Fibroblast of gingiva (primary cell): ENCODE results near the gene CNR1.
A peak's percentile ranks its signal among the peaks of the same experiment; 100 is the strongest.
"Not testable (repeated sequence)": the region's sequence is repeated elsewhere in the genome, so short reads cannot be mapped to it uniquely, and the experiment has no call there.

Experiments used
- DNase-seq: peaks from one replicate; pipeline ENCODE4 v3.0.0-alpha.2; 2011; ENCODE audit warnings: low read depth

CNR1 gene

GRCh38 chr6:88165844-88166492 is at the start of gene CNR1:
Gene CNR1 (minus strand): TSS chr6:88166347. CDS start chr6:88145274, 21,073 bp downstream.
- peak; percentile 59 for DNase-seq

- DNase-seq: no peak
These were observed 45.3 kb upstream of the CNR1 start for GRCh38 chr6:88211446-88211845.

- no peak for DNase-seq
These were observed 43.2 kb upstream of the CNR1 start for GRCh38 chr6:88209301-88209700.

GRCh38 chr6:88208726-88209125 is 42.6 kb upstream of the CNR1 start:
- no peak for DNase-seq

- DNase-seq: not testable (repeated sequence)
These were observed 35.6 kb upstream of the CNR1 start for GRCh38 chr6:88201734-88202133.

GRCh38 chr6:88184921-88185320 is 18.8 kb upstream of the CNR1 start:
- DNase-seq: no peak

GRCh38 chr6:88183471-88183870 is 17.3 kb upstream of the CNR1 start:
- DNase-seq: no peak

- DNase-seq: no peak
These were observed 13.5 kb upstream of the CNR1 start for GRCh38 chr6:88179692-88180091.

GRCh38 chr6:88177961-88178464 is 11.9 kb upstream of the CNR1 start:
- peak; percentile 54 for DNase-seq

GRCh38 chr6:88174906-88175305 is 8.8 kb upstream of the CNR1 start:
- DNase-seq: no peak

GRCh38 chr6:88171312-88171711 is 5.2 kb upstream of the CNR1 start:
- DNase-seq: no peak

- no peak for DNase-seq
These were observed 2.2 kb upstream of the CNR1 start for GRCh38 chr6:88168362-88168761.

- DNase-seq: no peak
These were observed 1.3 kb upstream of the CNR1 start for GRCh38 chr6:88167352-88167937.

- no peak for DNase-seq
These were observed 575 bp upstream of the CNR1 start for GRCh38 chr6:88166493-88167351.

- no peak for DNase-seq
These were observed 882 bp downstream of the CNR1 start for GRCh38 chr6:88165087-88165843.

GRCh38 chr6:88164061-88164460 is 2.1 kb downstream of the CNR1 start:
- no peak for DNase-seq

GRCh38 chr6:88163616-88164015 is 2.5 kb downstream of the CNR1 start:
- no peak for DNase-seq

- DNase-seq: no peak
These were observed 4.2 kb downstream of the CNR1 start for GRCh38 chr6:88161940-88162339.

- DNase-seq: no peak
These were observed 9.0 kb downstream of the CNR1 start for GRCh38 chr6:88157106-88157505.

- DNase-seq: no peak
These were observed 20.7 kb downstream of the CNR1 start for GRCh38 chr6:88145298-88145963.

GRCh38 chr6:88144637-88145297 is 21.4 kb downstream of the CNR1 start:
- DNase-seq: no peak
